ENCODE results near the gene PLA2G1B. TPM values are rescaled to one million over a fixed set of nuclear protein-coding genes. Genes with fewer than 3 reads are reported as not detected.

PLA2G1B gene
- total RNA-seq, 4 donors from 2014 or later, result not detected

DNA sequence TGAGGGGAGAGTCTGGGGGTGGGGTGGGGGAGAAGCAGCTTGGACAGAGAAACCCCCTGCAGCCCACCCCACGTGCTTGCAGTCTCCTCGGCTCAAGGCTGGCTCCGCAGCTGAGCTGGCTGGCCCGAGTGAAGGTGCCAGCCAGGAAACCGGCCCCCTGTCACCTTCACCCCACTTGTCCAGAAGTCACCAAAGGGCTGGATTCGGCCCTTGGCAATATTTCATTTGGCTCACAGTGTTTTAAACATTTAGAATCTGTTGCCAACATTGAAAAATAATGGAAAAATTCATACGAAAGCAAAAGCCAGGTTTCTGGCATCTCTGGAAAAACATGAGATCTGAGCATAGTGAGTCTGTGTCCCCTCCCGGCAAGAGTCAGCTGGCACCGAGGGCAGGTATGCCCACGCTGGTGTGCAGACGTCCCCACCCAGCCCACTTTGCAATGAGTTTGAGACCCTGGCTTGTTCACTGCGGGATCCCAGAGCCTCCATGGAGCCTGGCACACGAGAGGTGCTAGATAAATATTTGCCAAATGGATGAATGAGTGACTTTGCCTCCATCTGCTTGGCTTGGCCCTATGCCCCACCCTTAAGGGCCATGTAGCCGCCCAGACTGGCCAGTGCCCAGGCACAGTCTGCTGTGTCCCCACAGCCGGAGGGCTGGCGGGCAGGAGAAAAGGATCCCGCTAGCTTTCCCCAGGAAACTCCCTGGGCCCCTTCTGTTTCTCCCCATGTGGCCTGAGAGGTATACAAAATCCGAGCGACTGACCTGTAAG, 23.2 kb upstream of the PLA2G1B start:
- Histone ChIP-seq H3K27me3 (no peaks in the 10 kb centered on the region), H3K9me3 (no peaks in the 10 kb centered on the region), H3K4me1 (no peaks in the 10 kb centered on the region), H3K4me3 (no peak overlapping the region), H3K27ac (no peak overlapping the region), H3K36me3 (no peaks in the 10 kb centered on the region)
- DNase-seq, result no peak
- TF ChIP-seq, protein P1, sequence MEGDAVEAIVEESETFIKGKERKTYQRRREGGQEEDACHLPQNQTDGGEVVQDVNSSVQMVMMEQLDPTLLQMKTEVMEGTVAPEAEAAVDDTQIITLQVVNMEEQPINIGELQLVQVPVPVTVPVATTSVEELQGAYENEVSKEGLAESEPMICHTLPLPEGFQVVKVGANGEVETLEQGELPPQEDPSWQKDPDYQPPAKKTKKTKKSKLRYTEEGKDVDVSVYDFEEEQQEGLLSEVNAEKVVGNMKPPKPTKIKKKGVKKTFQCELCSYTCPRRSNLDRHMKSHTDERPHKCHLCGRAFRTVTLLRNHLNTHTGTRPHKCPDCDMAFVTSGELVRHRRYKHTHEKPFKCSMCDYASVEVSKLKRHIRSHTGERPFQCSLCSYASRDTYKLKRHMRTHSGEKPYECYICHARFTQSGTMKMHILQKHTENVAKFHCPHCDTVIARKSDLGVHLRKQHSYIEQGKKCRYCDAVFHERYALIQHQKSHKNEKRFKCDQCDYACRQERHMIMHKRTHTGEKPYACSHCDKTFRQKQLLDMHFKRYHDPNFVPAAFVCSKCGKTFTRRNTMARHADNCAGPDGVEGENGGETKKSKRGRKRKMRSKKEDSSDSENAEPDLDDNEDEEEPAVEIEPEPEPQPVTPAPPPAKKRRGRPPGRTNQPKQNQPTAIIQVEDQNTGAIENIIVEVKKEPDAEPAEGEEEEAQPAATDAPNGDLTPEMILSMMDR (IDR thresholded peaks at IDR 0.05), result no peak
- no peak for TF ChIP-seq POLR2A (IDR thresholded peaks at IDR 0.05)

DNA sequence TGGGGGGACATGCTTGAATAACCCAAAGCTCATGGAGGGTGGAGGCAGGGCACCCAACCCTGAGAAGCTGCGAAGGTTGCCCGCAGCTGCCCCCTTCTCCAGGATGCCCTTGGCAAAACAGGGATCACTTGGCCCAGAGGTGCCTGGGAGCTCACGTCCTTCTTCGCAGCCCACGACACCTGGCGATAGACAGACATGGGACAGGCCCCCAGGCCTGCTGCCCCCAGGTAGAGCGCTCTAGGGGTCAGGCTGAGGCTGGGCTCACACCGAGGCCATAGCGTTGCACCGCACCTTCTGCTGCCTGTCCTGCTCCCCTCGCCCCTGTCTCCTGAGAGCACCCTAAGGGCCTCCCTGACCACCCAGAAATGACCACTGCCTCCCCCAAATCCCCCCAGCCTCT, 20.2 kb upstream of the PLA2G1B start:
- no peaks in the 10 kb centered on the region for H3K4me1 ChIP-seq
- no peaks in the 10 kb centered on the region for H3K27me3 ChIP-seq
- DNase-seq, result no peak
- H3K27ac ChIP-seq, result no peak overlapping the region
- no peak overlapping the region for H3K4me3 ChIP-seq
- H3K9me3 ChIP-seq, result no peaks in the 10 kb centered on the region
- H3K36me3 ChIP-seq, result no peaks in the 10 kb centered on the region
- TF ChIP-seq POLR2A (IDR thresholded peaks at IDR 0.05), result no peak
- TF ChIP-seq, protein P1 (IDR thresholded peaks at IDR 0.05), result no peak

DNA sequence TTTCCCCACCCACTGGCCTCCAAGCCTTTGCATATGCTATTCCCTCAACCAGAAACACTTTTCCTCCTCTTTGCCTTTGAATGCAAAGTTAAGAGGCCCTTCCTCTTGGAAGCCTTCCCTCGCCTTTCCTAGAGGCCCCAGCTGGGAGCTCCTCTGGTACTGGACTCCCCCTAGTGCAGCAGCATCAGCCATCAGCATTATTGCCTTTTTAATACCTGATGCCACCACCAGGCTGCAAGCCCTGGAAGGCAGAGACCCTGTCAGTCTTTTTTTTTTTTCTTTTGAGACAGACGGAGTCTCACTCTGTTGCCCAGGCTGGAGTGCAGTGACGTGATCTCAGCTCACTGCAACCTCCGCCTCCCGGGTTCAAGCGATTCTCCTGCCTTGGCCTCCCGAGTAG, 19.1 kb upstream of the PLA2G1B start:
- Histone ChIP-seq H3K4me3 (no peak overlapping the region), H3K4me1 (no peaks in the 10 kb centered on the region), H3K27ac (no peak overlapping the region), H3K36me3 (no peaks in the 10 kb centered on the region), H3K9me3 (no peaks in the 10 kb centered on the region), H3K27me3 (no peaks in the 10 kb centered on the region)
- no peak for DNase-seq
- no peak for TF ChIP-seq POLR2A (IDR thresholded peaks at IDR 0.05)
- TF ChIP-seq, protein P1 (IDR thresholded peaks at IDR 0.05), result no peak

GRCh38 chr12:120346031-120346430, 18.5 kb upstream of the PLA2G1B start:
- TF ChIP-seq, protein P1 (IDR thresholded peaks at IDR 0.05), result no peak
- TF ChIP-seq POLR2A (IDR thresholded peaks at IDR 0.05), result no peak
- Histone ChIP-seq H3K36me3 (no peaks in the 10 kb centered on the region), H3K4me3 (no peak overlapping the region), H3K27ac (no peak overlapping the region), H3K4me1 (no peaks in the 10 kb centered on the region), H3K9me3 (no peaks in the 10 kb centered on the region), H3K27me3 (no peaks in the 10 kb centered on the region)
- no peak for DNase-seq

GRCh38 chr12:120343692-120344091, 16.1 kb upstream of the PLA2G1B start:
- no peaks in the 10 kb centered on the region for H3K4me1 ChIP-seq
- H3K9me3 ChIP-seq, result no peaks in the 10 kb centered on the region
- H3K27me3 ChIP-seq, result no peaks in the 10 kb centered on the region
- no peaks in the 10 kb centered on the region for H3K36me3 ChIP-seq
- no peak for DNase-seq
- H3K4me3 ChIP-seq, result no peak overlapping the region
- TF ChIP-seq POLR2A (IDR thresholded peaks at IDR 0.05), result no peak
- TF ChIP-seq, protein P1 (IDR thresholded peaks at IDR 0.05), result no peak
- no peak overlapping the region for H3K27ac ChIP-seq

All from Peyer's patch (tissue), 4 donors.